GM19238 (cell line): ENCODE results near the gene LIG4.

ENCODE experiments used
- DNase-seq: peaks from one replicate; pipeline ENCODE4 v3.0.0; 2011; ENCODE audit warnings: low spot score; ENCODE audit not compliant: insufficient read length

The LIG4 gene

DNA sequence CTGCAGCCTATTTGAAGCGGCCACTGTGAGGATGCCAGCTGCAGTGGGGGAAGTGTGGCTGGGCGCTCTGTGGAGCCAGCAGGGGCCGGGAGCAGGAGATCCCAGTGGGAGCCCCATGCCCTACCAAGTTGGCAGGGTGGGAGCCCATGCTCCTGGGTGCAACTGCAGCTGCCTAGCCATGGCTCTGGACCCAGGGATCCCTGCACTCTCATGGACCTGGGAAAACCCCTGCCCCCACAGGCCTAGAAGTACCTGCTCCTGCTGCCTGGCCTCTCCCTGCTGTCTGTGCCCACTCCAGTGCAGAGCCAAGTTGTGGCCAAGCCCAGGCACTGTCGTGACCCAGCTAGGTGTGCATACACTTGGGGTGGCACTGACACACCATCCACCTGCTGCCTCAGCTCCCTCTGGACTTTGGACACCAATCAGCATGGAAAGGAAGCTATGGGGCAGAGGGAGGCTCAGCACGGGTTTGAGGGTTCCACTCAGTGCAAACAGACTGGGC is 20.9 kb downstream of the LIG4 start:
- DNase-seq, result no peak

DNA sequence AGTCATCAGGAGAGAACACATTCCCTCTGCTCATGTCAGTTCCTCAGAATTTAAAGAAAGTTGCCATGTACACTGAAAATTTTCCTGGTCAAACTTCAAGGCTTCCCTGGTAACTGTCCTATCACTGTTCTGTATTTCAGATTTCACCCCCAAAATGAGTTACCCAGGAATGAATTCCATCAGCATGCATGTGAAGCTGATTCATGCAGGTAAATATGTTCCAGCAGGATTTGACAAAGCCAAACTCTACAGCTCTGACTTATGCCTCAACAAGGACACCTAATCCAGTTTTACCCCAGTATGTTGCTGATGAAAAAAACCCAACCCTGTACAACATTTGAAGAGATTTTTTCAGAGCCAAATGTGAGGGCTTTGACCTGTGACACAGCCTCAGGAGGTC is 21.5 kb downstream of the LIG4 start:
- no peak for DNase-seq

DNA sequence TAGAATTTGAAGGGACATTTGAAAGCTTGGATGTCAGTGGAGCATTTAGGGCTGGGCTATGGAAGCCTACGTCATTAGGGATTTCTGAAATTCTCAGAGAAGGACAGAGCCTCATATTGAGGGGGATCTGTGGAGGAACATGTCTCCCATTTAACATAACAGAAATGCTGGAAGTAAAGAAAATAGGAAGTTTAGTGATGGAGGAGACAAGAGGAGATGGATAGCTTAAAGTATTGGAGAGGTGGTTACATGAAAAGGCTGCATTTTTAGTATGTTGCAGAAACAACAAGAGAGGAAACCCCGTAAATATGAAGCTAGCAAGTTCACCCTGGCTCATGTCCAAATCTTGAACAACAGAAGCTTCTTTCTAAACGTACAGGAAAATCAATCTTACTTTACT is 24.4 kb downstream of the LIG4 start:
- DNase-seq, result no peak

DNA sequence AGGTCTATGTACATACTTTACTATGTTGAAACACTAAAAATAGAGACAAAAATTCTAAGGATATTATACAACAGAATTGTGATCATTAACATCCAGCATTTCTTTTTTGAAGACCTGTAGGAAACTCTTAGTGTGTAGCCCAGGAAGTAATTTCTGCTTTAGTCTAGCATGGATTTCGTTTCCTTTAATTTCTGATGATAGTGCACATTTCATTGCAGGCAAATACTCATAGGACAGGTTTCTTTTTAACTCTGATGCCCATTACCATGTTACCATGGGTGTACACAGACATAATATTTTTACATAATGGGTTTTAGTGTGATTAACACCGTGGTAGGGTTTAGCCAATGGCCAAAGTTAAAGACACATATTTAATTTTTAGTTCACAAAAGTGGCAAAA is 27.1 kb downstream of the LIG4 start:
- DNase-seq, result no peak

- DNase-seq, result no peak
Measured at GRCh38 chr13:108185223-108185622, 30.1 kb downstream of the LIG4 start.

- no peak for DNase-seq
Measured at GRCh38 chr13:108182652-108183051, 32.7 kb downstream of the LIG4 start.

GRCh38 chr13:108178078-108178477 is 37.3 kb downstream of the LIG4 start:
- no peak for DNase-seq

- no peak for DNase-seq
Measured at GRCh38 chr13:108176685-108177274, 38.6 kb downstream of the LIG4 start.

DNA sequence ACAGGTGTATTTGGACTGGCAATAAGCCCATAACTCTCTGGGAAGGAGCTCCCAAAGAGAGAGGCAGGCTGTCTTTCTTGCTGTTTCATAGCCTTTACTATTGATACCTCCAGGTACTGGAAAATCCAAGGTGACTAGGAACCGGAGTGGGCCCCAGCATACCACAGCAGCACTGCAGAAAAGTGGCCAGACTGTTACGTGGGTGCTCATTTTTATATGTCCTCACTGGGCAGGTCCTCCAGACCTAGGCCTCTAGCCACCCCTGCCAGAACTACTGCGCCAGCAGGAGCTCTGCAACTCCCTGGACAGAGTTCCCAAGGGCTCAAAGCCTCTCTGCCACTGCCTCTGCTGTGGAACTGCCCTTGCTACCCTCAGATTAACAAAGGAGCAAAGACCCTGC is 46.4 kb downstream of the LIG4 start:
- DNase-seq, result no peak

- DNase-seq, result no peak
Measured at GRCh38 chr13:108166078-108166477, 49.3 kb downstream of the LIG4 start.

DNA sequence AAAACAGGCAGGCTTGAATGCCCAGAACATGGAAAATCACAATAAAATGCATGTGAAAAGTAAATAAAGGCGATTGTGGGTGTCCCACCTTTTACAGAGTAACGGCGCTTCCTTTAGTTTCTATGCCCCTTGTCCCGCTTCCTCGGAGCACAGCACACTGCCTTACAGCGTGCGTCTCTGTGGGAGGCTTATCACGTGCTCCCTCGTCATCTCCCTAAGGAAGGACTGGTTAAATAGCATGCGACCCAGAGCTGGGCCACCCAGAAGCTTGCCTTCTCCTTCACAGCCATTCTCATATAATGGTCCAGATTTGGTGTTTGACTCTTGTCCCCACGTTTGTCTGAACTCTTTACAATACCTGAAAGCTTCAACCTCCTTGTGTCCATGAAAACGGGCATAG is 56.6 kb downstream of the LIG4 start:
- DNase-seq, result no peak
